HL-60 (cell line): ENCODE measurements around the gene ASS1.

Experiments
- POLR2AphosphoS5 ChIP-seq: IDR thresholded peaks from 2 replicates; pipeline ENCODE4 v1.6.1; 2012; ENCODE audit warnings: low read depth
- TF ChIP-seq, protein P1 (sequence below): IDR thresholded peaks from one replicate; pipeline ENCODE4 v1.5.1; 2011; ENCODE audit warnings: low read length, control low read depth, inconsistent platforms; ENCODE audit not compliant: insufficient read depth
- TF ChIP-seq, protein P2 (sequence below): IDR thresholded peaks from 2 replicates; pipeline ENCODE4 v1.6.1; 2012; ENCODE audit warnings: low read depth; ENCODE audit not compliant: insufficient replicate concordance

DNA sequence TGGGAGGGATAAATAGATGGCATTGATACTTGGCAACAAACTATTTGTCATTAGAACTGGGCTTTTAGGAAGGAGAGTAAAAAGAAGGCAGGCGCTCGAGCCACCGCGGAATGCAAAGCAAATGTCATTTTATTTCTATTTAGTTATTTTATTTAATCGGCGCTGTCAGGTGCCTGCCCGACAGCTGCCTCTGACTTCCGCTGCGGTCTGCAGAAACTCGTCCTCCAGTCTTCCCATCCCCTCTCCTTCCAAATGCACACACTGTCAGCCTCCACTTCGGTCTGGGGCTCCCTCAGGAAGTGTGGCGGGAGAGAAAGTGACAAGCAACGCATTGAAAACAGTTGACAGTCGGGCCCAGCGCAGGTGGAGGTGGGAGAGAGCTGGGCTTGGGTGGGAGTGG, 29.3 kb downstream of the ASS1 start:
- TF ChIP-seq, protein P1, sequence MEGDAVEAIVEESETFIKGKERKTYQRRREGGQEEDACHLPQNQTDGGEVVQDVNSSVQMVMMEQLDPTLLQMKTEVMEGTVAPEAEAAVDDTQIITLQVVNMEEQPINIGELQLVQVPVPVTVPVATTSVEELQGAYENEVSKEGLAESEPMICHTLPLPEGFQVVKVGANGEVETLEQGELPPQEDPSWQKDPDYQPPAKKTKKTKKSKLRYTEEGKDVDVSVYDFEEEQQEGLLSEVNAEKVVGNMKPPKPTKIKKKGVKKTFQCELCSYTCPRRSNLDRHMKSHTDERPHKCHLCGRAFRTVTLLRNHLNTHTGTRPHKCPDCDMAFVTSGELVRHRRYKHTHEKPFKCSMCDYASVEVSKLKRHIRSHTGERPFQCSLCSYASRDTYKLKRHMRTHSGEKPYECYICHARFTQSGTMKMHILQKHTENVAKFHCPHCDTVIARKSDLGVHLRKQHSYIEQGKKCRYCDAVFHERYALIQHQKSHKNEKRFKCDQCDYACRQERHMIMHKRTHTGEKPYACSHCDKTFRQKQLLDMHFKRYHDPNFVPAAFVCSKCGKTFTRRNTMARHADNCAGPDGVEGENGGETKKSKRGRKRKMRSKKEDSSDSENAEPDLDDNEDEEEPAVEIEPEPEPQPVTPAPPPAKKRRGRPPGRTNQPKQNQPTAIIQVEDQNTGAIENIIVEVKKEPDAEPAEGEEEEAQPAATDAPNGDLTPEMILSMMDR: no peak
- TF ChIP-seq, protein P2, sequence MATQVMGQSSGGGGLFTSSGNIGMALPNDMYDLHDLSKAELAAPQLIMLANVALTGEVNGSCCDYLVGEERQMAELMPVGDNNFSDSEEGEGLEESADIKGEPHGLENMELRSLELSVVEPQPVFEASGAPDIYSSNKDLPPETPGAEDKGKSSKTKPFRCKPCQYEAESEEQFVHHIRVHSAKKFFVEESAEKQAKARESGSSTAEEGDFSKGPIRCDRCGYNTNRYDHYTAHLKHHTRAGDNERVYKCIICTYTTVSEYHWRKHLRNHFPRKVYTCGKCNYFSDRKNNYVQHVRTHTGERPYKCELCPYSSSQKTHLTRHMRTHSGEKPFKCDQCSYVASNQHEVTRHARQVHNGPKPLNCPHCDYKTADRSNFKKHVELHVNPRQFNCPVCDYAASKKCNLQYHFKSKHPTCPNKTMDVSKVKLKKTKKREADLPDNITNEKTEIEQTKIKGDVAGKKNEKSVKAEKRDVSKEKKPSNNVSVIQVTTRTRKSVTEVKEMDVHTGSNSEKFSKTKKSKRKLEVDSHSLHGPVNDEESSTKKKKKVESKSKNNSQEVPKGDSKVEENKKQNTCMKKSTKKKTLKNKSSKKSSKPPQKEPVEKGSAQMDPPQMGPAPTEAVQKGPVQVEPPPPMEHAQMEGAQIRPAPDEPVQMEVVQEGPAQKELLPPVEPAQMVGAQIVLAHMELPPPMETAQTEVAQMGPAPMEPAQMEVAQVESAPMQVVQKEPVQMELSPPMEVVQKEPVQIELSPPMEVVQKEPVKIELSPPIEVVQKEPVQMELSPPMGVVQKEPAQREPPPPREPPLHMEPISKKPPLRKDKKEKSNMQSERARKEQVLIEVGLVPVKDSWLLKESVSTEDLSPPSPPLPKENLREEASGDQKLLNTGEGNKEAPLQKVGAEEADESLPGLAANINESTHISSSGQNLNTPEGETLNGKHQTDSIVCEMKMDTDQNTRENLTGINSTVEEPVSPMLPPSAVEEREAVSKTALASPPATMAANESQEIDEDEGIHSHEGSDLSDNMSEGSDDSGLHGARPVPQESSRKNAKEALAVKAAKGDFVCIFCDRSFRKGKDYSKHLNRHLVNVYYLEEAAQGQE: no peak
- TF ChIP-seq POLR2AphosphoS5: no peak
